ENCODE data around the gene DCTN4. TPM values are rescaled to one million over a fixed set of nuclear protein-coding genes. Genes with fewer than 3 reads are reported as not detected.

DCTN4 gene
- polyA plus RNA-seq, 6 donors from 2014 or later, result 4.9 to 17.9 (median 12.0) TPM

GRCh38 chr5:150766251-150766650 lies 7.4 kb upstream of the DCTN4 start:
- ATAC-seq (ENCODE audit: low read depth in 2 of 2) (no peak), DNase-seq (no peak)
- Mint-ChIP-seq H3K4me3 (no peak overlapping the region), H3K27ac (no peak overlapping the region), H3K36me3 (peaks cover 0 to 12% of the 10 kb centered on the region in 2 donors), H3K4me1 (peaks cover 0 to 10% (median 5%) of the 10 kb centered on the region in 3 donors), H3K9me3 (peaks cover 0 to 5% (median under 1%) of the 10 kb centered on the region in 7 donors), H3K27me3 (peaks cover 0 to 25% (median 0%) of the 10 kb centered on the region in 3 donors)

GRCh38 chr5:150765799-150766169 lies 7.0 kb upstream of the DCTN4 start:
- peaks cover 0 to 10% (median 5%) of the 10 kb centered on the region in 3 donors for H3K4me1 Mint-ChIP-seq
- DNase-seq, result no peak
- no peak for ATAC-seq (ENCODE audit: low read depth in 2 of 2)

GRCh38 chr5:150765011-150765798 lies 6.4 kb upstream of the DCTN4 start:
- peaks cover 0 to 5% (median 0%) of the 10 kb centered on the region in 7 donors for H3K9me3 Mint-ChIP-seq
- peak overlapping the region in 2 of 6 donors; percentile 27 to 35 for H3K27ac Mint-ChIP-seq
- no peak overlapping the region for H3K4me3 Mint-ChIP-seq
- peaks cover 0 to 12% of the 10 kb centered on the region in 2 donors for H3K36me3 Mint-ChIP-seq
- peak in 1 of 2 donors; percentile 43 for ATAC-seq (ENCODE audit: low read depth in 2 of 2)
- no peak for DNase-seq
- H3K4me1 Mint-ChIP-seq, result peaks cover 0 to 10% (median 5%) of the 10 kb centered on the region in 3 donors
- peaks cover 0 to 25% (median 0%) of the 10 kb centered on the region in 3 donors for H3K27me3 Mint-ChIP-seq

More at GRCh38 chr5:150765799-150766169, 7.0 kb upstream of the DCTN4 start:
- peaks cover 0 to 12% of the 10 kb centered on the region in 2 donors for H3K36me3 Mint-ChIP-seq
- no peak overlapping the region for H3K27ac Mint-ChIP-seq
- H3K27me3 Mint-ChIP-seq, result peaks cover 0 to 25% (median 0%) of the 10 kb centered on the region in 3 donors
- no peak overlapping the region for H3K4me3 Mint-ChIP-seq
- H3K9me3 Mint-ChIP-seq, result peaks cover 0 to 5% (median 0%) of the 10 kb centered on the region in 7 donors

GRCh38 chr5:150764530-150764929 lies 5.7 kb upstream of the DCTN4 start:
- H3K9me3 Mint-ChIP-seq, result peaks cover 0 to 5% (median 0%) of the 10 kb centered on the region in 7 donors
- no peak overlapping the region for H3K4me3 Mint-ChIP-seq
- peaks cover under 1 to 12% (median 5%) of the 10 kb centered on the region in 3 donors for H3K4me1 Mint-ChIP-seq
- peaks cover 0 to 12% of the 10 kb centered on the region in 2 donors for H3K36me3 Mint-ChIP-seq
- H3K27me3 Mint-ChIP-seq, result peaks cover 0 to 25% (median 0%) of the 10 kb centered on the region in 3 donors
- no peak for DNase-seq
- no peak for ATAC-seq (ENCODE audit: low read depth in 2 of 2)
- peak overlapping the region in 3 of 6 donors; percentile 16 to 35 (median 19) for H3K27ac Mint-ChIP-seq

GRCh38 chr5:150763023-150763769 lies 4.4 kb upstream of the DCTN4 start:
- Mint-ChIP-seq H3K27me3 (peaks cover 0 to 25% (median 0%) of the 10 kb centered on the region in 3 donors), H3K4me1 (peaks cover 5 to 18% (median 5%) of the 10 kb centered on the region in 3 donors), H3K4me3 (no peak overlapping the region), H3K9me3 (peaks cover 0 to 5% (median 0%) of the 10 kb centered on the region in 7 donors), H3K27ac (no peak overlapping the region), H3K36me3 (peaks cover 0 to 12% of the 10 kb centered on the region in 2 donors)
- no peak for DNase-seq
- ATAC-seq (ENCODE audit: low read depth in 2 of 2), result no peak

GRCh38 chr5:150762211-150762610 lies 3.4 kb upstream of the DCTN4 start:
- Mint-ChIP-seq H3K27ac (peak overlapping the region in 1 of 6 donors; percentile 60), H3K36me3 (peaks cover 0 to 12% of the 10 kb centered on the region in 2 donors), H3K9me3 (peaks cover 0 to 5% (median 0%) of the 10 kb centered on the region in 7 donors), H3K4me1 (peaks cover 8 to 21% (median 9%) of the 10 kb centered on the region in 3 donors), H3K4me3 (no peak overlapping the region), H3K27me3 (peaks cover 0 to 25% (median 0%) of the 10 kb centered on the region in 3 donors)
- DNase-seq (no peak), ATAC-seq (ENCODE audit: low read depth in 2 of 2) (no peak)

- no peak for DNase-seq
- Mint-ChIP-seq H3K4me3 (no peak overlapping the region), H3K9me3 (no peaks in the 10 kb centered on the region), H3K36me3 (peaks cover under 1 to 1% of the 10 kb centered on the region in 2 donors), H3K27me3 (peaks cover 0 to 16% (median 0%) of the 10 kb centered on the region in 3 donors), H3K27ac (no peak overlapping the region), H3K4me1 (peaks cover 10 to 19% (median 15%) of the 10 kb centered on the region in 3 donors)
- no peak for ATAC-seq (ENCODE audit: low read depth in 2 of 2)
Observed at GRCh38 chr5:150759334-150759583, 442 bp upstream of the DCTN4 start.

GRCh38 chr5:150758203-150758530 lies 650 bp downstream of the DCTN4 start:
- H3K4me3 Mint-ChIP-seq, result no peak overlapping the region
- peaks cover 6 to 11% of the 10 kb centered on the region in 2 donors for H3K36me3 Mint-ChIP-seq
- no peak overlapping the region for H3K27ac Mint-ChIP-seq
- ATAC-seq (ENCODE audit: low read depth in 2 of 2) (peak; percentile 1 to 6), DNase-seq (no peak)
- H3K27me3 Mint-ChIP-seq, result peaks cover 0 to 10% (median 0%) of the 10 kb centered on the region in 3 donors
- peaks cover 16 to 24% (median 18%) of the 10 kb centered on the region in 3 donors for H3K4me1 Mint-ChIP-seq
- H3K9me3 Mint-ChIP-seq, result no peaks in the 10 kb centered on the region

GRCh38 chr5:150757087-150757649 lies 1.6 kb downstream of the DCTN4 start:
- peak overlapping the region in 4 of 8 donors; percentile 2 to 56 (median 54) for H3K4me3 Mint-ChIP-seq
- H3K9me3 Mint-ChIP-seq, result no peaks in the 10 kb centered on the region
- ATAC-seq (ENCODE audit: low read depth in 2 of 2), result no peak
- H3K27ac Mint-ChIP-seq, result peak overlapping the region in 2 of 6 donors; percentile 0 to 75
- peaks cover 16 to 26% (median 22%) of the 10 kb centered on the region in 3 donors for H3K4me1 Mint-ChIP-seq
- H3K36me3 Mint-ChIP-seq, result peaks cover 7 to 11% of the 10 kb centered on the region in 2 donors
- no peak for DNase-seq
- no peaks in the 10 kb centered on the region for H3K27me3 Mint-ChIP-seq

GRCh38 chr5:150753863-150754262 lies 5.0 kb downstream of the DCTN4 start:
- no peak for DNase-seq
- Mint-ChIP-seq H3K4me1 (peaks cover 25 to 34% (median 33%) of the 10 kb centered on the region in 3 donors), H3K4me3 (peak overlapping the region in 1 of 8 donors; percentile 15), H3K27me3 (no peaks in the 10 kb centered on the region), H3K9me3 (no peaks in the 10 kb centered on the region), H3K27ac (peak overlapping the region in 1 of 6 donors; percentile 66), H3K36me3 (peaks cover 7 to 20% of the 10 kb centered on the region in 2 donors)
- no peak for ATAC-seq (ENCODE audit: low read depth in 2 of 2)

GRCh38 chr5:150753463-150753862 lies 5.4 kb downstream of the DCTN4 start:
- Mint-ChIP-seq H3K9me3 (no peaks in the 10 kb centered on the region), H3K36me3 (peaks cover 7 to 20% of the 10 kb centered on the region in 2 donors), H3K27ac (peak overlapping the region in 2 of 6 donors; percentile 55 to 56), H3K4me1 (peaks cover 26 to 34% (median 33%) of the 10 kb centered on the region in 3 donors), H3K27me3 (no peaks in the 10 kb centered on the region), H3K4me3 (no peak overlapping the region)
- ATAC-seq (ENCODE audit: low read depth in 2 of 2) (no peak), DNase-seq (no peak)

- H3K36me3 Mint-ChIP-seq, result peaks cover 7 to 20% of the 10 kb centered on the region in 2 donors
- H3K4me3 Mint-ChIP-seq, result no peak overlapping the region
- H3K27me3 Mint-ChIP-seq, result no peaks in the 10 kb centered on the region
- H3K4me1 Mint-ChIP-seq, result peaks cover 21 to 33% (median 30%) of the 10 kb centered on the region in 3 donors
- H3K9me3 Mint-ChIP-seq, result no peaks in the 10 kb centered on the region
- ATAC-seq (ENCODE audit: low read depth in 2 of 2) (no peak), DNase-seq (no peak)
- H3K27ac Mint-ChIP-seq, result peak overlapping the region in 2 of 6 donors; percentile 59 to 69
Observed at GRCh38 chr5:150751096-150751891, 7.5 kb downstream of the DCTN4 start.

Data from naive B cell (primary cell).